Gastroesophageal sphincter (tissue), 3 donors: ENCODE data around the gene TOX2.

Source experiments
- POLR2A ChIP-seq, 2 donors: fragments of 450-650 bp; IDR thresholded peaks; one replicate each; pipeline ENCODE4 v1.6.1; 2017; ENCODE audit warnings: antibody characterized with exemption in 2 of 2, mild to moderate bottlenecking in 2 of 2, moderate library complexity in 1 of 2
- POLR2AphosphoS5 ChIP-seq: sonication (generic); formaldehyde crosslinking; IDR thresholded peaks from one replicate; pipeline ENCODE4 v1.6.1; 2017; ENCODE audit warnings: antibody characterized with exemption
- TF ChIP-seq, protein P1 (sequence below), 4 experiments: fragments of 200-600 bp in 2 of 4; fragments of 450-650 bp in 2 of 4; sonication (generic) in 1 of 4; IDR thresholded peaks; one replicate each; pipeline ENCODE4 v1.5.1; 2017 to 2019; ENCODE audit warnings: antibody characterized with exemption in 4 of 4, mild to moderate bottlenecking in 2 of 4, moderate library complexity in 2 of 4

DNA sequence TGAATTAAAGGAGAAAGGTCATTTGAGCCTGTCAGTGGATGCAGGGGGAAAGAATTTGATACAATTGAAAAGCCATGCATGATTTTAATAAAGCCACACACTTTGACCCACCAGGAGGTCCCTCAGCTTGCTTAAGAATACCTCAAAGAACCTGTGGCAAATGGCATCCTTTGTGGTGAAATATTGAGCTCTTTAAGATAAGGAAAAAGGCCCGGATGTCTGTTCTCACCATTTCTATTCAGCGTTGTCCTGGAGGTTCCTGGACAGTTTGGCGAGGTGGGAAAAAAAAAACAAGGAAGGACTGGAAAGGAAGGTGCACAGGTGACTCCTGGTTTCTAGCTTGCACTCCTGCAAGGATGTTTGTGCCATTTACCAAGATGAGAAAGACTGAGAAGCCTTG lies 91.0 kb downstream of the TOX2 start:
- TF ChIP-seq, protein P1, sequence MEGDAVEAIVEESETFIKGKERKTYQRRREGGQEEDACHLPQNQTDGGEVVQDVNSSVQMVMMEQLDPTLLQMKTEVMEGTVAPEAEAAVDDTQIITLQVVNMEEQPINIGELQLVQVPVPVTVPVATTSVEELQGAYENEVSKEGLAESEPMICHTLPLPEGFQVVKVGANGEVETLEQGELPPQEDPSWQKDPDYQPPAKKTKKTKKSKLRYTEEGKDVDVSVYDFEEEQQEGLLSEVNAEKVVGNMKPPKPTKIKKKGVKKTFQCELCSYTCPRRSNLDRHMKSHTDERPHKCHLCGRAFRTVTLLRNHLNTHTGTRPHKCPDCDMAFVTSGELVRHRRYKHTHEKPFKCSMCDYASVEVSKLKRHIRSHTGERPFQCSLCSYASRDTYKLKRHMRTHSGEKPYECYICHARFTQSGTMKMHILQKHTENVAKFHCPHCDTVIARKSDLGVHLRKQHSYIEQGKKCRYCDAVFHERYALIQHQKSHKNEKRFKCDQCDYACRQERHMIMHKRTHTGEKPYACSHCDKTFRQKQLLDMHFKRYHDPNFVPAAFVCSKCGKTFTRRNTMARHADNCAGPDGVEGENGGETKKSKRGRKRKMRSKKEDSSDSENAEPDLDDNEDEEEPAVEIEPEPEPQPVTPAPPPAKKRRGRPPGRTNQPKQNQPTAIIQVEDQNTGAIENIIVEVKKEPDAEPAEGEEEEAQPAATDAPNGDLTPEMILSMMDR (IDR thresholded peaks at IDR 0.05) = no peak
- TF ChIP-seq POLR2AphosphoS5 (no peak), POLR2A (IDR thresholded peaks at IDR 0.05) (no peak)
